ENCODE results near the gene DLG2.

The DLG2 gene

DNA sequence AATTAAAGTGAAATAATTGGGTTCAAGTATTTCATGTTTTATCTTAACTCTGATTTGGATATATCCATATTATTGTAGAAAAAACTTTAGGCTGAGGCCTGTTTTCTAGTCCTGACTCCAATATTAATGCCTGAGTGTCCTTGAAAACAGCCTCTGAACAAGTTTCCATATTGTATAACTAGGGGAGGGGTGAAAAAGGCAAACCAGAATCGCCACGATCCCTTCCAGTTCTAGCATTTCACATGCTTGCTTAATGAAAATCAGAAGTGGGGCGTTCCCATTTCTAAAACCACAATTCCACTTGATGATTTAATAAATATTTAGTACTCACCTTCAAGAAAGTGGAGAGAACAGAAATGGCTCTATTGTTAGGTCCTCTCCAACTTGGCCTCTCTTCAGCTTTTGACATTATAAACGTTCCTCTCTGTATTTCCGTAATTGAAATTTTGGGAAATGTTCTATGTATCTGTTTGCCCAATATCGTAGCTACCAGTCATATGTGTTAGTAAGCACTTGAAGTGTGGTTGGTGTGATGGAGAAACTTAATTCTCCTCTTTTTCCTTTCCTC, 1779.6 kb downstream of the DLG2 start:
- TF ChIP-seq, protein P1, sequence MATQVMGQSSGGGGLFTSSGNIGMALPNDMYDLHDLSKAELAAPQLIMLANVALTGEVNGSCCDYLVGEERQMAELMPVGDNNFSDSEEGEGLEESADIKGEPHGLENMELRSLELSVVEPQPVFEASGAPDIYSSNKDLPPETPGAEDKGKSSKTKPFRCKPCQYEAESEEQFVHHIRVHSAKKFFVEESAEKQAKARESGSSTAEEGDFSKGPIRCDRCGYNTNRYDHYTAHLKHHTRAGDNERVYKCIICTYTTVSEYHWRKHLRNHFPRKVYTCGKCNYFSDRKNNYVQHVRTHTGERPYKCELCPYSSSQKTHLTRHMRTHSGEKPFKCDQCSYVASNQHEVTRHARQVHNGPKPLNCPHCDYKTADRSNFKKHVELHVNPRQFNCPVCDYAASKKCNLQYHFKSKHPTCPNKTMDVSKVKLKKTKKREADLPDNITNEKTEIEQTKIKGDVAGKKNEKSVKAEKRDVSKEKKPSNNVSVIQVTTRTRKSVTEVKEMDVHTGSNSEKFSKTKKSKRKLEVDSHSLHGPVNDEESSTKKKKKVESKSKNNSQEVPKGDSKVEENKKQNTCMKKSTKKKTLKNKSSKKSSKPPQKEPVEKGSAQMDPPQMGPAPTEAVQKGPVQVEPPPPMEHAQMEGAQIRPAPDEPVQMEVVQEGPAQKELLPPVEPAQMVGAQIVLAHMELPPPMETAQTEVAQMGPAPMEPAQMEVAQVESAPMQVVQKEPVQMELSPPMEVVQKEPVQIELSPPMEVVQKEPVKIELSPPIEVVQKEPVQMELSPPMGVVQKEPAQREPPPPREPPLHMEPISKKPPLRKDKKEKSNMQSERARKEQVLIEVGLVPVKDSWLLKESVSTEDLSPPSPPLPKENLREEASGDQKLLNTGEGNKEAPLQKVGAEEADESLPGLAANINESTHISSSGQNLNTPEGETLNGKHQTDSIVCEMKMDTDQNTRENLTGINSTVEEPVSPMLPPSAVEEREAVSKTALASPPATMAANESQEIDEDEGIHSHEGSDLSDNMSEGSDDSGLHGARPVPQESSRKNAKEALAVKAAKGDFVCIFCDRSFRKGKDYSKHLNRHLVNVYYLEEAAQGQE (IDR thresholded peaks at IDR 0.05; ENCODE audit: insufficient read depth in 1 of 2, low read depth in 2 of 2, low read length in 2 of 2): no peak
- TF ChIP-seq POLR2AphosphoS5 (IDR thresholded peaks at IDR 0.05; ENCODE audit: low read depth, low read length): no peak
- TF ChIP-seq TAF1 (IDR thresholded peaks at IDR 0.05; ENCODE audit: borderline replicate concordance, insufficient read depth, low read length): no peak
- TF ChIP-seq SIN3A (IDR thresholded peaks at IDR 0.05; ENCODE audit: borderline replicate concordance, insufficient read depth, low read length): no peak
- no peak for TF ChIP-seq FOXP2 (optimal IDR thresholded peaks at IDR 0.05; ENCODE audit: borderline replicate concordance, extremely low read depth, extremely low read length, insufficient read depth)

- TF ChIP-seq SIN3A (IDR thresholded peaks at IDR 0.05; ENCODE audit: borderline replicate concordance, insufficient read depth, low read length): no peak
- TF ChIP-seq, protein P1 (IDR thresholded peaks at IDR 0.05; ENCODE audit: insufficient read depth in 1 of 2, low read depth in 2 of 2, low read length in 2 of 2): no peak
- no peak for TF ChIP-seq POLR2AphosphoS5 (IDR thresholded peaks at IDR 0.05; ENCODE audit: low read depth, low read length)
- TF ChIP-seq FOXP2 (optimal IDR thresholded peaks at IDR 0.05; ENCODE audit: borderline replicate concordance, extremely low read depth, extremely low read length, insufficient read depth): no peak
- no peak for TF ChIP-seq TAF1 (IDR thresholded peaks at IDR 0.05; ENCODE audit: borderline replicate concordance, insufficient read depth, low read length)
Observed at GRCh38 chr11:83845797-83846196, 1781.3 kb downstream of the DLG2 start.

DNA sequence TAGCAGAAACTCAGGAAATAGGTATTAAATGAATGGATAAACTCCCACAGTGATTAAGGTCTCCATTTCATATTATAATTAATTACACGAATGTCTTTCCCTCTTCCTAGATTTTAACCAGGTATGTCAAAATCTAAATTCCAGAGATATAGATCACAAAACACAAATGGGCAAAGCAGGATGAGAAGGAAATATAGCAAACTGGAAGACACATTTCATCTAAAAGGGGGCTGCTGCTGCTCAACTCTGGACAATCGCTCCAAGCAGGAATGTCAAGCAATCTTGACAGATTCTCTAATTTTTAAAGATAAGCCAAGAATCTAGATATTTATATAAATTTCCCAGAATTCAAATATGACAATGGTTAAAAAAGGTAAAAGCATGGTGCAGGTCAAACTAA, 1786.8 kb downstream of the DLG2 start:
- TF ChIP-seq POLR2AphosphoS5 (IDR thresholded peaks at IDR 0.05; ENCODE audit: low read depth, low read length) (no peak), FOXP2 (optimal IDR thresholded peaks at IDR 0.05; ENCODE audit: borderline replicate concordance, extremely low read depth, extremely low read length, insufficient read depth) (no peak)

GRCh38 chr11:83836883-83837654, 1790.1 kb downstream of the DLG2 start:
- no peak for TF ChIP-seq FOXP2 (optimal IDR thresholded peaks at IDR 0.05; ENCODE audit: borderline replicate concordance, extremely low read depth, extremely low read length, insufficient read depth)
- TF ChIP-seq, protein P1 (IDR thresholded peaks at IDR 0.05; ENCODE audit: insufficient read depth in 1 of 2, low read depth in 2 of 2, low read length in 2 of 2): no peak
- no peak for TF ChIP-seq SIN3A (IDR thresholded peaks at IDR 0.05; ENCODE audit: borderline replicate concordance, insufficient read depth, low read length)
- TF ChIP-seq TAF1 (IDR thresholded peaks at IDR 0.05; ENCODE audit: borderline replicate concordance, insufficient read depth, low read length): no peak
- TF ChIP-seq POLR2AphosphoS5 (IDR thresholded peaks at IDR 0.05; ENCODE audit: low read depth, low read length): no peak

DNA sequence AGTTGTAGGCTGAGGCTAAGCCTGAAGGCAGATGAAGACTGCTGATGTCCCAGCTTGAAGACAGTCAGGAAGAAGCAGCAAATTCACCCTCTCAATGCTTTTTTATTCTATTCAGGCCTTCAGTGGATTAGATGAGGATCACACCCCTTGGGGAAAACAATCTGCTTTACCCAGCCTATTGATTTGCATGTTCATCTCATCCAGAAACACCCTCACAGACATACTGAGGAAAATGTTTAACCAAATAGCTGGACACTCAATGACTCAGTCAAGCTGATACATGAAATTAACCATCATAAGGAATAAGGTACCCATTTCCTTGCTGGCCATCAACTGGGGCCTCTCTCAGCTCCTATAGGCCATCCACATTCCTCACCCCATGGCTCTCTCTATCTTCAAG, 1791.1 kb downstream of the DLG2 start:
- TF ChIP-seq SIN3A (IDR thresholded peaks at IDR 0.05; ENCODE audit: borderline replicate concordance, insufficient read depth, low read length) (no peak), FOXP2 (optimal IDR thresholded peaks at IDR 0.05; ENCODE audit: borderline replicate concordance, extremely low read depth, extremely low read length, insufficient read depth) (no peak), POLR2AphosphoS5 (IDR thresholded peaks at IDR 0.05; ENCODE audit: low read depth, low read length) (no peak), TAF1 (IDR thresholded peaks at IDR 0.05; ENCODE audit: borderline replicate concordance, insufficient read depth, low read length) (no peak)
- TF ChIP-seq, protein P1 (IDR thresholded peaks at IDR 0.05; ENCODE audit: insufficient read depth in 1 of 2, low read depth in 2 of 2, low read length in 2 of 2): no peak
